ENCODE measurements around the gene TDO2.

Gene TDO2

GRCh38 chr4:155966171-155966570, 62.7 kb downstream of the TDO2 start:
- Histone ChIP-seq H3K9me3 (ENCODE audit: control insufficient read depth, insufficient read depth, low read length) (no peaks in the 10 kb centered on the region), H3K4me1 (ENCODE audit: control insufficient read depth, insufficient read depth, low read length) (no peaks in the 10 kb centered on the region), H3K36me3 (ENCODE audit: control insufficient read depth, insufficient read depth, low read length) (no peaks in the 10 kb centered on the region), H3K4me3 (ENCODE audit: low read length) (no peak overlapping the region), H3K27me3 (ENCODE audit: control insufficient read depth, insufficient read depth, low read length) (no peaks in the 10 kb centered on the region), H3K27ac (ENCODE audit: low read length) (no peak overlapping the region)
- no peak for DNase-seq (ENCODE audit: low read depth, low spot score)
- WGBS (ENCODE audit: insufficient coverage, insufficient read length), result no CpG with 5 or more reads among the region's 2 CpGs

- Histone ChIP-seq H3K9me3 (ENCODE audit: control insufficient read depth, insufficient read depth, low read length) (no peaks in the 10 kb centered on the region), H3K27ac (ENCODE audit: low read length) (no peak overlapping the region), H3K4me1 (ENCODE audit: control insufficient read depth, insufficient read depth, low read length) (no peaks in the 10 kb centered on the region), H3K4me3 (ENCODE audit: low read length) (no peak overlapping the region), H3K36me3 (ENCODE audit: control insufficient read depth, insufficient read depth, low read length) (no peaks in the 10 kb centered on the region), H3K27me3 (ENCODE audit: control insufficient read depth, insufficient read depth, low read length) (no peaks in the 10 kb centered on the region)
- DNase-seq (ENCODE audit: low read depth, low spot score), result no peak
- no CpG with 5 or more reads among the region's 3 CpGs for WGBS (ENCODE audit: insufficient coverage, insufficient read length)
Observed at GRCh38 chr4:155966731-155967395, 63.4 kb downstream of the TDO2 start.
